Esophagus squamous epithelium (tissue), 4 donors: Measurements from ENCODE around the gene CEP162.

ENCODE experiments used
- POLR2A ChIP-seq, 4 donors: fragments of 450-650 bp; IDR thresholded peaks; one replicate each; pipeline ENCODE4 v1.6.1; 2017; ENCODE audit warnings: antibody characterized with exemption in 4 of 4, mild to moderate bottlenecking in 4 of 4, moderate library complexity in 3 of 4
- TF ChIP-seq, protein P1 (sequence below), 6 experiments: fragments of 450-650 bp in 4 of 6; fragments of 200-600 bp in 2 of 6; sonication (generic) in 2 of 6; IDR thresholded peaks; one replicate each; pipeline ENCODE4 v1.5.1; 2016 to 2019; ENCODE audit warnings: antibody characterized with exemption in 6 of 6, mild to moderate bottlenecking in 4 of 6, moderate library complexity in 4 of 6

DNA sequence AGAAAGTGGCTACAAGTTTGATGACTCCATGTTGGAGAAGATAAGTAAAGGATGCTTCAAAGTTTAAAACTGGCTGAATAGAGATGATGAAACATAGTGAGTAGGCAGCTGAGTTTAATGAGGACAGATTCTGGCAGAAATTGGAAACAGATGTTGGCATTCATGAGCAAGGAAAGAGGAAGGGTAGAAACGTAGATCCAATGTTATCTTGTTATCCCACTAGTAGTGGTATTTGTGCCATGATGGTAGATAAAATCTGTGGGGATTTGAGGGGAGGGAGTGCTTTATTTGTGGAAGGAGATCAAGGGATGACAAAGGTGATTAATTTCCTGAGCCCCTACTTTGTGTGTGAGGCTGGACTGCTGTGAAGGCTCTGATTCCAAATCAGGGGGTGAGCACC is 124.4 kb downstream of the CEP162 start:
- no peak for TF ChIP-seq POLR2A (IDR thresholded peaks at IDR 0.05)
- TF ChIP-seq, protein P1, sequence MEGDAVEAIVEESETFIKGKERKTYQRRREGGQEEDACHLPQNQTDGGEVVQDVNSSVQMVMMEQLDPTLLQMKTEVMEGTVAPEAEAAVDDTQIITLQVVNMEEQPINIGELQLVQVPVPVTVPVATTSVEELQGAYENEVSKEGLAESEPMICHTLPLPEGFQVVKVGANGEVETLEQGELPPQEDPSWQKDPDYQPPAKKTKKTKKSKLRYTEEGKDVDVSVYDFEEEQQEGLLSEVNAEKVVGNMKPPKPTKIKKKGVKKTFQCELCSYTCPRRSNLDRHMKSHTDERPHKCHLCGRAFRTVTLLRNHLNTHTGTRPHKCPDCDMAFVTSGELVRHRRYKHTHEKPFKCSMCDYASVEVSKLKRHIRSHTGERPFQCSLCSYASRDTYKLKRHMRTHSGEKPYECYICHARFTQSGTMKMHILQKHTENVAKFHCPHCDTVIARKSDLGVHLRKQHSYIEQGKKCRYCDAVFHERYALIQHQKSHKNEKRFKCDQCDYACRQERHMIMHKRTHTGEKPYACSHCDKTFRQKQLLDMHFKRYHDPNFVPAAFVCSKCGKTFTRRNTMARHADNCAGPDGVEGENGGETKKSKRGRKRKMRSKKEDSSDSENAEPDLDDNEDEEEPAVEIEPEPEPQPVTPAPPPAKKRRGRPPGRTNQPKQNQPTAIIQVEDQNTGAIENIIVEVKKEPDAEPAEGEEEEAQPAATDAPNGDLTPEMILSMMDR (IDR thresholded peaks at IDR 0.05): no peak
